Measurements from ENCODE around the gene AKAP8.
"Not testable (repeated sequence)": the region's sequence is repeated elsewhere in the genome, so short reads cannot be mapped to it uniquely, and the experiment has no call there.

Gene AKAP8

DNA sequence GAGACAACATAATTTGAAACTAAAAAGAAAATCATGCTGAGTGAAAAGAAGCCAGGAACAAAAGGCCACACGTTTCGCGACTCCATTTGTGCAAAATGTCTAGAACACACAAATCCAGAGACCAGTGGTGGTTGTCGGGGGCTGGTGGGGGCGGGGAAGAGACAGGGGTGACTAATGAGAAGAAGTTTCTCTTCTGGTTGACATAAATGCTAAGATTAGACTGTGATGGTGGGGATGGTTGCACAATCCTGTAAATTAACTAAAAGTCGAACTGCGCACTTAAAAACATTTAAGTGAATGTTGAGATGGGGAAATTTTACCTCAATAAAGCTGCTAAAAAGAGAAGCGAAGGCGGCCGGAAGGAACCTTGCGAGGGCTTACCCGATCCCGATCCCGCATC is 7.1 kb downstream of the AKAP8 start:
- no peak for DNase-seq

DNA sequence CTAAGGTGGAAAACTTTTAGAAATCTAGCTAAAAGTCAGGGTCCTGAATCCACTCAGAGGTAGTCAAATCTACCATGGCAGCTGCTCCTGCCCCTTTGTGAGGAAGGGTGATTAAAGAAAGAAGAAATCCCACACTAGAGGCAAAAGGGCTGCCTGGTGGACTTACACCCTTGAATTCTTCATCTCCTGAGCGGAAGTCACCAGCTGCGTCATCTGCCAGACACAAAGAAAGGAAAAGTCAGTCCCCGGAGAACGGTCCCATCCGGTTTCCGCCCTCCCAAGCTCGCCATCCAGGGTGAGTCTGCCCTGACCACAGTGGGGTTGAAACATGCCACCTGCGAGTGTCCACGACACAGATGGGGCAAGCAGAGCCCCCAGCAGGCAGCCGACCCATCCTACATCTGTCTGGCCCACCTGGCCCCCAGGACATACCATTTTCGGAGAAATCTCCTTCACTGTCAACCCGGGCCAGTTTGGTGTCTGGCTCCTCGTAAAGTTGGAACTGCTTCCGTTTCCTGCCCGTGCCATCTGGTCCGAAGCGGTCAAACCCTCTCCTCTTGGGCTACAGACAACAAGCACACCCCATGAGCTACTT is 7.7 kb downstream of the AKAP8 start:
- DNase-seq = no peak

DNA sequence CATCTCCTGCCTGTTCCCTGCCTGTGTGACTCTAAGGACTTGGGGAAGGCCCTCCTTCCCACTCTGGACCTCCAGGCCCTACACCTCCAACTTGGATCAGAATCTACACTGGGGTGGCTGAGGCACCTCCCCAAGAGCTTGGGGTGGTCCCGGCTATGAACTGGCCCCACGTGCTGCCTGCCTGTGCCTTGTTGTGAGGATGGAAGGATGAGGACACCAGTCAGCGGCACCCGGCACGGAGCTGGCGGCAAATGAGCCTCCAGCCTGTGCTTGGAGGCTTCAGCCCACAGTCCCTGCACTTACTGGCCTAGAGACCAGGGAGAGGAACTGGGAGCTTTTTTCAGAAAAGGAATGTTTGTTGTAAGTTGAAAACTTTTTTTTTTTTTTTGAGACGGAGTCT is 8.5 kb downstream of the AKAP8 start:
- no peak for DNase-seq

DNA sequence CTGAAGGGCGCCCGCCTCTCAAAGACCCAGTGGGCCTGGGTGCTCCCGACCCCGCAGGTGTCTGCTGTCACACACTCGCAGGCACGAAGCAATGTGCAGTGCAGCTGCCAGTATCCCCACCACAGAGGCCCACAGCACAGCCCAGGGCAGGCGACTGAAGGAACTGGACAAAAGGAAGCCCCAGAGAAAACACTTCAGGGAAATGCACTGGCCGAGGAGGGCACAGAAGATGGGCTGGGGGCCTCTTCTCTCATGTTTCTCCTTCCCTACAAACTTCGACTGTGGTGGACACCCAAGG is 10.0 kb downstream of the AKAP8 start:
- DNase-seq = no peak

DNA sequence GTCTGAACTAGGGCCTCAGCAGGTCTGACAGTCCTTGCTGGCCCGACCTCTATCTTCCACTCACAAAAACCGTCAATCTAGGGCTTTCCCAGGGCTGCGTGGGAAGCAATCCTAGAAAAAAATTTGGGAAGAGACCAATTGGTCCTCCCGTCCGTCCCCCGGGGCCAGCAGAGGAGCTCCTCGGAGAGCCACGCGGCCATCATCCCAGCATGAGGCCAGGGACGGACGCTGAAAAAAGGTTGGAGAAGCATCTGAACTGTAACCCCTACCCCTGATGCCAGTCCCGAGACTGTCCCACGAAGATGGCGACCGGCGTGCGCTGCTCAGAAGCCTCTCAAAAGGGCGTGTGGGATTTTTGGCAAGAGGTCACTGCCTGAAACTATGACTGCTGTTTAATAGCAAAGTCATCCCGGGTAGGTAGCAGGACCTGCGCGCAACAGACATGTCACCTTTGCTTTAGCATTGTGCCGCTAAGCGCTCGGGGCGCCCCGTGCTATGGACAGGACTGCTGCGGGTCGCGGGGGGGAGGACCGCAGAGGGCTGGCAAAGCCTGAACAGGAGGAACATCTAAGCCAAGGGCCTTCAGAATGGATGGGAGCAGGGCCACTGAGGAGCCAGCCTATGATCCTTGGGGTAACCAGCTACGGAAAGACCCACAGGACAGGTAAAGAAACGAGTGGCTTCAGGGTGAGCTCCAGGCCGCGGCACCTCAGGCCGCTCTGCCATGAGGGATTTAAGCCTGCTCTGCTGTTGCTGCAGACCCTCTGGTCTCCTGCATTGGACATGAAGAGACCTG is 10.6 kb downstream of the AKAP8 start:
- no peak for DNase-seq

DNA sequence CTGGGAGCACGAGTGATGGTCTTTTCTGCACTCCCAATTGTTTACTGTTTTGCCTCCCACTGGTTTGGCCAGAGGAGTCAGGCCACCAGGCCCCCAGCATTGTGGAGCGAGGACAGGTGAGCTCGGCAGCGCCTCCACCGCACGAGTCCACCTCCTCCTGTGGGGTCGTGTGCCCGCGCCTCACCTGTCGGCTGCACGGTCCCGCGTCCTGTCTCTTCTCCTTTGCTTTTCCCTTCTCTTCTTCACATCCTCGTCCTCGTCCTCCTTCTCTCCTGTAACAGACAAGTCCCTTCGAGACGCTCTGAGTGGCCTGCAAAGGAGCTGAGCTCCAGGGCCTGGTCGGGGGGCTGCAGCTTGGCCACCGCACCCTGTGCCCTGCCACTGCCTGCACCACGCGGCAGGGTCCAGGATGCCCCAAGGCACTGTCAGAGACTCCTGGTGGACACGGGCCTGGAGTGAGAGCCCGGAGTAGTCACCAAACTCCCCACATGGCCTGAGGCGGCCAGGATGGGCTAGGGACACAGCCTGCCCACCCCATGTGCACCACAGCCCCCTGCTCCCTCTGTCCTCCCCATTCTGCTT is 11.4 kb downstream of the AKAP8 start:
- no peak for DNase-seq

DNA sequence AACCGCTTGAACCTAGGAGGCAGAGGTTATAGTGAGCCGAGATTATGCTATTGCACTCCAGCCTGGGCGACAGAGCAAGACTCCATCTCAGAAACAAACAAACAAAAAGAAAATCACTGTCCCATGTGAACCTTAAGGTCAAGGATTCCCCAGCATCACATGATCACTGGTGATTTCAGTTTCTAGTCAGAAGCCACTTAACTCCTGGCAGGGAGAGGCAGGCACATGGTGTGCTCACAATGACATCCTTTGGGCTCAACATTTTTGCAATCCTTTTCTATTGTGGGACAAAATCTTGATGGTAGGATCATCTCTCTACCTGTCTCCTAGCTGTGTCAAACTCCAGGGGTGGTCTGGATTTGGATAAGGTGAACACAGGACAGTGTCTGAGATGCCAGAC is 12.1 kb downstream of the AKAP8 start:
- DNase-seq = no peak

DNA sequence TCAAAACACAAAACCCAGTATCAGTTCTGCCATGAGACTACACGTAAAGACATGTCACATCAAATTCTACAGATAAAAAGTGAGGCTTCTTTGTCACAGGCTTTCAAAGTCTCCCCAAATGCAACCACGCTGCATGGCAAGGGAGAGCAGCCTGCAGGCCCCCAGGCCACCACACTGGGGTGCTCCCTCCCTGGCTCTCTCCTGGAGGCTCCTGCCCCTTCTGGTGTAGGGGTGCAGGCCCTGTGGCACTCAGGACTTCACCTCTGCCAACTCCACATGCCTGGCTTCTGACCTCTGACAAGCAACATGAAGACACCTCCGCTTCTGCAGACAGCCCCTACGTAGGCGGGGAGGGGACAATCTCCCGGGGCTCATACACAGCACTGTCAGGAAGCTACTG is 14.3 kb downstream of the AKAP8 start:
- DNase-seq = no peak

DNA sequence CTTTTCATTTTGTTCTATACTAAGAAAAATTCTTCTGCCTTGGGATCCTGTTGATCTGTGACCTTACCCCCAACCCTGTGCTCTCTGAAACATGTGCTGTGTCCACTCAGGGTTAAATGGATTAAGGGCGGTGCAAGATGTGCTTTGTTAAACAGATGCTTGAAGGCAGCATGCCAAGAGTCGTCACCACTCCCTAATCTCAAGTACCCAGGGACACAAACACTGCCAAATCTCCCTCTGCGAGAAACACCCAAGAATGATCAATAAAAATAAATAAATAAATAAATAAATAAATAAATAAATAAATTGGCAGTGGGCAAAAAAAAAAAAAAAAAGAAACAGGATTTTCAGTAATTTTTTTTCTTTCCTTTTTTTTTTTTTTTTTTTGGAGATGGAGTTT is 15.8 kb downstream of the AKAP8 start:
- DNase-seq = not testable (repeated sequence)

DNA sequence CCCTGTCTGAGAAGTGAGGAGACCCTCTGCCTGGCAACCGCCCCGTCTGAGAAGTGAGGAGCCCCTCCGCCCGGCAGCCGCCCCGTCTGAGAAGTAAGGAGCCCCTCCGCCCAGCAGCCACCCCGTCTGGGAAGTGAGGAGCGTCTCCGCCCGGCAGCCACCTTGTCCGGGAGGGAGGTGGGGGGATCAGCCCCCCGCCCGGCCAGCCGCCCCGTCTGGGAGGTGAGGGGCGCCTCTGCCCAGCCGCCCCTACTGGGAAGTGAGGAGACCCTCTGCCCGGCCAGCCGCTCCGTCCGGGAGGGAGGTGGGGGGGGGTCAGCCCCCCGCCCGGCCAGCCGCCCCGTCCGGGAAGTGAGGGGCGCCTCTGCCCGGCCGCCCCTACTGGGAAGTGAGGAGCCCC is 16.5 kb downstream of the AKAP8 start:
- not testable (repeated sequence) for DNase-seq

DNA sequence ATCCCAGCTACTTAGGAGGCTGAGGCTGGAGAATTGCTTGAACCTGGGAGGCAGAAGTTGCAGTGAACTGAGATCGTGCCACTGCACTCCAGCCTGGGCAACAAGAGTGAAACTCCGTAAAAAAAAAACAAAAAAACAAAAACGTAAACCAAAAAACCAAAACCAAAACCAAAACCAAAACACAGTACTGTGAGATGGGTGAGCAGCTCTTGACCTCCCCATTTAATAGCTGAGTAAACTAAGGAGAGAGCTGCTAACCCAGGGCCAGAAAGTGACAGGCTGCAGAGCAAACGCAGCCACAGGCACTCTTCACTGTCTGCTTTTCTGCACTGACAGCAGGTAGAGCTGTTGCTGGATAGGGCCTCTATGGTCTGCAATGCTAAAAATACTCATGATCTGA is 19.6 kb downstream of the AKAP8 start:
- not testable (repeated sequence) for DNase-seq

DNA sequence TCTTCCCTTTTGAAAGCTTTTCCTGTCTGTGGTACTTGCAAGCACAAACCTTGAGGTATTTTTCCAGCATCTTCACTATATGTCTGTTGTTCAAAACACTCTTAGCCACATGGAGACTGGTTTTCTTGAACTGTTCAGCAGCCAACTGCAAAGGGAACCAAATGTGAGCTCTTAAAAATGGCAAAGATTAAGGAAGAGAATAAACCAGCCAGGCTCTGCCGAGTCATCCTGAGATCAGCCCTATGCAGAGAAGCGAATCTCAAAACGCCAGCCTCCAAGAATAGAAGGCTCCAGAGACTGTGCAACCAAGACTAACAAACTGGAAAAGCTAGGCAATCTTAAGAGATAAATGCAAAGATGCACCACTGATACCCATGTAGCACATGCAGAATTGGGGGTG is 20.7 kb downstream of the AKAP8 start:
- DNase-seq = no peak

DNA sequence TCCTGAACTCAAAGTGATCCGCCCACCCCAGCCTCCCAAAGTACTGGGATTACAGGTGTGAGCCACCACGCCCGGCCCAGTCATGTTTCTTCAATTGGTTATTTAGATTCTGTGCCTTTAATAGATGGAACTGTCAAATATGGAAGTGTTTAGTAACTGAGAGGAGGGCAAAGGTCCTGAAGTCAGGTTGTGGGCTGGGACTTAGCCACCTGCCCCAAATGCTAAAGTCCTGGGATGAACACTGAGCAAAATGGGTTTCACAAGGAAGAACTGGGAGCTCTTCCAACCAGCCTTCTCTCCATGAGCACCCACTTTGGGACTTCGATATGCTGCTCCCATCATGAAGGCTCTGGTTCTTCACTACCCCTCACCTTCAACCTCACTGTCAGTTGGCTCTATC is 21.7 kb downstream of the AKAP8 start:
- no peak for DNase-seq

DNA sequence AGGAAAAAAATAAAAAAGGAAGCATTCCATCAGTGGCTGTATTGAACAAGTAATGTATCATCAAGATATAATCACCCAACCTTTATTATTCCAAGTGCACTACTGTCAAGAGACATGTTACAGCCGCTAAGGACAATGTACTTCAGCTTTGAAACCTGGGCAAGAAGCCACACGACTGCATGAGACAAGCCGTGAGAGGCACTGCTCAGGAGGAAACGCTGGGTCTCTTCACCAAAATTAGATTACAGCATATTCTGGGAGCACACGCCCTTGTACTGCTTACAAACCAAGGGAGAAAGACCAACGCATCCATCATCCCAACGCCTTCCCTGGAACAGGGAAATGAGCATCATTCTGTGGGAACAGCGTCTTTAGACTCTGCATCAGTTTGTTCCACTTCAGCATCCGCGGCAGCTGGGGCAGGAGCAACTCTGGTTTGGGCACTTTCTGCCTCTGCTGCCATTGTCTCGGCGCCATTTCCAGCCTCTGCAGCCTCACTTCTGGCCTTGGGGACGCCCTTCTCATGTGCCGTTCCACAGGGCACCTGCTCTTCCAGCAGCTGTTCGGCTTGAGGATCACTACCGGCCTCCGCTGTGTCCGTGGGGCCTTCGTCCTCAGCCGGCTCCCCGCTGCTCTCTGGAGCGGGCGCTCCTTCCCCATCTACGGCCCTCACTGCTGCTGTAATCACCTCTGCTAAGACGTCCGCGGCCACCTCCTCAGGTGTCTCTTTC is 24.9 kb downstream of the AKAP8 start:
- no peak for DNase-seq

DNA sequence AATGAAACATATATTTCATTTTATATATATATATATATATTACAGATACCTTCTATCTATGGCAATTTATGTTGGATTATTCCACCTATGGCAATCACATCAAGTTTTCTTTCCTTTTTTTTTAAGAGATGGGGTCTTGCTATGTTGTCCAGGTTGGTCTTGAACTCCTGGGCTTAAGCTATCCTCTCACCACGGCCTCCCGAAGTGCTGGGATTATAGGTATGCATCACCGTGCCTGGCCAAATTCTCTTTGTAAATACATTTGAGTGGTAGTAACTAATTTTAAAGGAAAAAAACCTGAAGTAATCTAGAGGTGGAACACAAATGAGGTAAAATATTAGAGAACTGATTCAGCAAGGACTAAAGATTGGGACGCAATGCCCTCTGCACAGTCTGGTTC is 25.7 kb downstream of the AKAP8 start:
- no peak for DNase-seq

DNA sequence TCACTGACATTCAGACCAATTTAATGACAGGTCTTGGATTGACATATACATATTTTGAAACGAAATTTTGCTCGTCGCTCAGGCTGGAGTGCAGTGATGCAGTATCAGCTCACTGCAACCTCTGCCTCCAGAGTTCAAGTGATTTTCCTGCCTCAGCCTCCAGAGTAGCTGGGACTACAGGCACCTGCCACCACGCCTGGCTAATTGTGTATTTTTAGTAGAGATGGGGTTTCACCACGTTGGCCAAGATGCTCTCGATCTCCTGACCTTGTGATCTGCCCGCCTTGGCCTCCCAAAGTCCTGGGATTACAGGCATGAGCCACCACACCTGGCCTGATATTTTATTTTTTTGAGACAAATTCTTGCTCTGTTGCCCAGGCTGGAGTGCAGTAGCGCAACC is 27.1 kb downstream of the AKAP8 start:
- DNase-seq = not testable (repeated sequence)

DNA sequence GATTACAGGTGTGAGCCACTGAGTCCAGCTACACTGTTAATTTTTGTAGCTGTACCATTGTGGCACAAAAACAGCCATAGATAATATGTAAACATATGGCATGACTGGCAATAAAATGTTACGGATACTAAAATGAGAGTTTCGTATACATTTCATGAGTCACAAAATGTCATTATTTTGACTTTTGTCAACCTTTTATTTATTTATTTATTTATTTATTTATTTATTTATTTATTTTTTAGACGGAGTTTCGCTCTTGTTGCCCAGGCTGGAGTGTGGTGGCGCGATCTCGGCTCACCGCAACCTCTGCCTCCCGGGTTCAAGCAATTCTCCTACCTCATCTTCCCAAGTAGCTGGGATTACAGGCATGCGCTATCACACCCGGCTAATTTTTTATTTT is 38.3 kb downstream of the AKAP8 start:
- DNase-seq = not testable (repeated sequence)

DNA sequence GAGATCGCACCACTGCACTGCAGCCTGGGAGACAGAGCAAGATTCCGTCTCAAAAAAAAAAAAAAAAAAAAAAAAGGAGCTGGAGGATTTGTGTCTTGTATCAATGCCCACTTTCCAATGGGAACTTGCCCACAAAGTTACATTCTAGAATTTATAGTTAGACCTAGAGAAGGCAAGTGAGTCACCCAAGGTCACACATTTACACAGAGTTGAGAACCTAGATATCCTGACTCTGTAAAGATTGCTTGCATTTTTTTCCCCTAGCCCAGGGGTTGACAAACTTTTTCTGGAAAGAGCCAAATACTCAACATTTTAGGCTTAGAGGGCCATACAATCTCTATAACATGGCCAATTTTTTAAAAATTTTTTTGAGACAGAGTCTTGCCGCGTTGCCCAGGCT is 39.5 kb downstream of the AKAP8 start:
- no peak for DNase-seq

DNA sequence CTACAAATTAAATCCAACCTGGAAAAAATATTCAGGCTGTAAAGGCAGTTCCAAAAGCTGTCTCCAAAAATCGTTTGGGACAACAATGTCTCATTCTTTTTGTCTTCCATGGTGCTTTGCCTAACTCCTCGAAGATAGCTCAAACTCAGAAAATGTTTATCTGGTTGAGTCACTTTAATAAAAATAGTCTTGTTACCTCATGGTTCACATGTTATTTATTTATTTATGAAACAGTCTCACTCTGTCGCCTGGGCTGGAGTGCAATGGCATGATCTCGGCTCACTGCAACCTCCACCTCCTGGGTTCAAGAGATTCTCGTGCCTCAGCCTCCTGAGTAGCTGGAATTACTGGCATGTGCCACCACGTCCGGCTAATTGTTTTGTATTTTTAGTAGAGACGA is 42.4 kb downstream of the AKAP8 start:
- peak; percentile 68 for DNase-seq

DNA sequence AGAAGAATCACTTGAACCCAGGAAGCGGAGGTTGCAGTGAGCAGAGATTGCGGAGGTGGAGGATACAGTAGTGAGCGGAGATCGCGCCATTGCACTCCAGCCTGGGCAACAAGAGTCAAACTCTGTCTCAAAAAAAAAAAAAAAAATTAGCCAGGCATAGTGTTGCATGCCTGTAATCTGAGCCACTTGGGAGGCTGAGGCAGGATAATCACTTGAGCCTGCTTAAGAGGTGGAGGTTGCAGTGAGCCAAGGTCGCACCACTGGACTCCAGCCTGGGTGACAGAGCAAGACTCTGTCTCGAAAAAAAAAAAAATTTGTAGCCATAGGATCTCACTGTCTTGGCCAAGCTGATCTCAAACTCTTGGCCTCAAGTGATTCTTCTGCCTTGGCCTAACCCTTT is 43.6 kb downstream of the AKAP8 start:
- DNase-seq = not testable (repeated sequence)

DNA sequence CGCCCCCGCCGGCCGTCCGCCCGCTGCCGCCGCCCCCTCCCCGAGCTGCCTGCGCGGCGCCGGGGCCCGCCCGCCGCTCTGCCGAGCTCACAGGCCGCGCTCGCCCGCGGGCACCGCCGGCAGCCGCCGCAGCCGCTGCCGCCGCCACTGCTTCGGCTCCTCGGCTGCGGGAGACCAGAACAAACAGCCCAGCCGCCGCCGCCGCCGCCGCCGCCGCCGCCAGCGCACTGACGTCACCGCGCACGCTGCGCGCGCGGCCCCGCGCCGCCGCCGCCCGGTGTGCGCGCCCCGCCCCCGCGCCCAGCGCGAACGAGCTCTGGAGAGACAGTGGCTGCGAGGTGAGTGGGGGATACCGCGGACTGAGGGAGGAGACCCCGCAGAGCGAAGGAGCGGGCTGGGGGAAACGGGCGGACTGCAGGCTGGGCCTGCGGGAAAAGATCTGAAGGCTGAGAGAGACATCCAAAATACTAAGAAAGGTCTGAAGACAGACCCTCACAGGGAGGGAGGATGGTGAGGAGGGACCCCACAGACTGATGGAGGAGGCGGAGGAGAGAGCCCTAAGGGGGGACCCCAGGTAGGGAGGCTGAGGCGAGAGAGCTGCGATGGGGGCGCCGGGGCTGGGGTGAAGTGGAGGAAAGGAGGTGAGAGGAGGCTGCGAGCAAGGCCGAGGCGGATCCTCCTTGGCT is 47.1 kb downstream of the AKAP8 start, which contains the start of gene BRD4:
BRD4 (minus strand) TSS at position 229 of the 686 bp plus-strand sequence. CDS start 59,440 bp downstream, outside the sequence.
- DNase-seq = peak; percentile 73

DNA sequence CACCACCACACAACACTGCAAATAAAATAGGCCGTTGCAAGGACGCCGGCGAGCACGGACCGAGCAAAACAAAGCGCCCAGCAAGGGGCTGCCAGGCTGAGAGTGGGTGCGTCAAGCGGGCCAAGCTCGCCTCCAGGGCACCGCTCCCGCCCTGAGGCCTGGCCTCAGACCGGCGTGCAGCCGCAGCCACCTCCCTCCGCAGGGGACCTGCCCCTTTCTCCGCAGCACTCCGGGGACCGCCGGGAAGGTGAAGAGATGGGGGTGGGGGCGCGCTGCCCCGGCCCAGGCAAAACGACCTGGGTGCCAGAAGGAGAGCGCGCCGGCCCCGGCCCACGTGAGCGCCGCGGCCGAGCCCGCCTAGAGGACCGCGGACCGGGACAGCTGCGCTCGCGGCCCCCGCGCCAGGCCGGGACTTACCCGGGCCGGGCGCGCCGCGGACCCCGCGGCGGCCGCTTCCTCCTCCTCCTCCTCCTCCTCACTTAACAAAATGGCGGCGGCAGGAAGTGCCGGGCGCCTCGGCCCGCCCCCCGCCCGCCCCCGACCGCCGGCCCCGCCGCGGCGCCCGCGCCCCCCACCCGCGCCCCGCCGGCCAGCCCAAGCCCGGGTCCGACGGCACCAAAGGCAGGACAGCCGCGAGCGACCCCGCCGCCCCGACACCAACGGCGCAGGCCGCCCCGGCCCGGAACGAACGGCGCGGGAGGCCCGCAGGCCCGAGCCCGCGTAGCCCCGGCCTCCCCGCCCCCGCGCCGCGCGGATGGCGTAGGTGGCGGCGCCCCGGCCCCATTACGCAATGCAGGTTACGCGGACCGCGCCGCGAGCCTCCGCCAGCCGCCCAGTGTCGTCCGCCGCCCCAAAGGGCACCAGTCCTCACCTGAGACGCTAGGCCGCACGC is 47.9 kb downstream of the AKAP8 start:
- DNase-seq = peak; percentile 46

Data from fibroblast of skin of scalp (primary cell).